GM11168 (cell line): Measurements from ENCODE around the gene GPR15.
"Not testable (repeated sequence)": the region's sequence is repeated elsewhere in the genome, so short reads cannot be mapped to it uniquely, and the experiment has no call there.

ENCODE experiments used
- in situ Hi-C: fragments of 300-500 bp; cut with MboI; formaldehyde crosslinking; loops from one replicate; pipeline ENCODE4 v1.12.0; 2022; ENCODE audit warnings: low sequenced_read_pairs; ENCODE audit not compliant: unreplicated experiment

GPR15 gene

DNA sequence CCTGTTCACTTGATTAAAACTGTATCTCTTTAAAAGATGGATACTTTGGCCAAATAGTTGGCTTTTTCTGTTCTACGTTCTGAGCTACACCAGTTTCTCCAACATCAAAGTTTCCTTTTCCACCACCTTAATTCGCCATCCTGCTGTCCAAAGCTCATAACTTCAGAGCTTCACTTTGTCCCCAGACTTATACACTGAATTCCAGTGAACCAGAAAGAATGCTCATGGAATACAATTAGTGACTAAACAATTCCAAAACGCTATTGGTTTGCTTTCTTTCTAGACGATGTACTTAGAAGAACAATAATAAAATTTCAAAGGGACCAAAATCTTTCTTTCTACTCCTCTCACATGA, 23.2 kb downstream of the GPR15 start:
- in situ Hi-C loops: no loop called here

DNA sequence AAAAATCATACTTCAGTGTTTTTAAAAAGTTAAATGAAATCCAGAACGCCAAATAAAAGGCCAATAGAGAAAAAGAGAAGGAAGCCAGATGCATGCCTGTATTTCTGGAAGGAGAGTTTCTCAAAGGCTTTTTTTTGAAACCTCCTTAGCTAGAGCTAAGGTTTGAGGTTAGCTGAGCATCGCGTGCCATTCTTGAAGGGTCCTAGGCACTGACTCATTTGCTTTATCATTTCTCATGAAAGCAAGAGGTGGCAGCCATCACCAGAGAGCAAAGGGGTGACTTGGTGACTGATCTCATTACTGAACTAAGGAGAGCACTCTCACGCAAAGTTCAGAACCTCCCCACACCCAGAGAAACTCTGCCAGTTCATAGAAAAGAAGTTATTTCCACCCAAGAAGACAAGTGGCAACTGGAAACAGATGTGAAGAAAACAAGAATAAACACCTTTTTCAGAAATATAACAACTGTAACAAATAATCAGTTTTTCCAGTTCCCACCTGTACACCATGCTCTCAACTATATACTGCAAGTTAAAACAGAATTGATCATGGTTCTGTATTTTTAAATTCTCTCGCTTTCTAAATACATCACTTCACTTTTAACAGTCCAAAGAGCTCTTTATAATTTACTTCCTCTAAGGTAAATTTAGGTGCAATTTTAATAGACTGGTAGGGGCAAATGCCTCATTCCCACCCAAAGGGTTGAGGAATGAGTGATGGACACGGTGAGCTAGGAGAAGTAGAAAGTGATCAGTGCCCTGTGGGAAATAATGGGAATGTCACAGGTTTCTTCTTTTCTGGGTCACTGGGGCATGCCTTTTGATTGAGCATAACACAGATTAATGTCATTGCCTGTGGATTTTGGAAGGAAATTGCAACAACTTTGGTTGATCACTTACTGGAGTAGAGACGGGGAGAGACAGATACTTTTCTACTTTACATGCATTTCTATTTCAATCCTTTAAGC, 24.7 kb downstream of the GPR15 start:
- in situ Hi-C loops: no loop called here

DNA sequence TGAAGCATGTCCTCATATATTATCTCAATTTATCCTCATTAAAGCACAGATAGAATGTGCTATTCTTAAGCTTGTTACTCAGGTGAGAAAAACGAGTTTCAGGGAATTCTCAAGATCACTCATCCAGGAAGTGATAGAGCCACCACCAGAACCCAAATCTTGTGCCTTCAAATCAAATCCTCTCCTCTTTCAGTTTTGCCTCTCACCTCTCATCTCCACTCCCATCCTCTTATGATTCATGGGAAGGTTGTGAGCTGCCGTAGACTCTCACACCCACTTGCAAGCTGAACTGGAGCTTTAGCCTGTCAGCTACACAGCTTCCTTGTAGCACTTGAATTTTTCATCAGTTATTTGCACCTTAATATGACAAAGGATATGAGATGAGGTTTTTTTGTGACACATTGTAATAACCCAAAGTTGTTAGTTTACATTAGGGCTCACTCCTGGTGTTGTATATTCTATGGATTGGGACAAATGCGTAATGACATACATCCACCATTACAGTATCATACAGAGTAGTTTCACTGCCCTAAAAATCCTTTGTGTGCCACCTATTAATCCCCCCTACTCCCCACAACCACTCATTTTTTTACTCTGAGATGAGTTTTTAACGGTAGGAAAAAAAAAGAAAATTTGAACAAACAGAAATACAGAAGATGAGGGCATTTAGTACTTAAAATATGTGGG, 25.7 kb downstream of the GPR15 start:
- in situ Hi-C loops: no loop called here

DNA sequence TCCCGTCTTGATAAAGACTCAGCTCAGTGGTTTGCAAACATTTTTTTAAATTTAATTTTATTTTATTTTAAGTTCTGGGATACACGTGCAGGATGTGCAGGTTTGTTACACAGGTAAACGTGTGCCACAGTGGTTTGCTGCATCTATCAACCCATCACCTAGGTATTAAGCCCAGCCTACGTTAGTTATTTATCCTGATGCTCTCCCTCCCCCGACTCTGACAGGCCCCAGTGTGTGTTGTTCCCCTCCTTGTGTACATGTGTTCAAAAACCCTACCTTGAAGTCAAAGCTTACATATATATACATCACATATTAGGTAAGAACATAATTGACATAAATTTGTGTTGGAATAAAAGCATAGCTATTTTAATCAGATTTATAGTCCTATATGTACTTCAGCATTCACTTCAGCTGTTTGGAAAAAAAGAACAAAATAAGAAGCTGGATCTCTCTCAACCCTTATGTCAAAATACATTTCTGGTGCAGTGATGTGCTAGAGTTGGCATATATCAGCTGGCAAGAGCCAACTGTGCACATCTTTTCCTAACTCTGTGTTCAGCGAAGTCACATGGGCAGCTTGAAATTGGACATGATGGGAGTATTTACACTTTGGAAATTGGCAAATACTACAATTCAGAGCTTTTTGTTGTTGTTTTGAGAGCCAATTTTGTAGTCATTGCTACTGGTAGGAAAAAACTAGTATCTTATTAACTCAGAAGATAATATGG, 26.5 kb downstream of the GPR15 start:
- in situ Hi-C loops: no loop called here

DNA sequence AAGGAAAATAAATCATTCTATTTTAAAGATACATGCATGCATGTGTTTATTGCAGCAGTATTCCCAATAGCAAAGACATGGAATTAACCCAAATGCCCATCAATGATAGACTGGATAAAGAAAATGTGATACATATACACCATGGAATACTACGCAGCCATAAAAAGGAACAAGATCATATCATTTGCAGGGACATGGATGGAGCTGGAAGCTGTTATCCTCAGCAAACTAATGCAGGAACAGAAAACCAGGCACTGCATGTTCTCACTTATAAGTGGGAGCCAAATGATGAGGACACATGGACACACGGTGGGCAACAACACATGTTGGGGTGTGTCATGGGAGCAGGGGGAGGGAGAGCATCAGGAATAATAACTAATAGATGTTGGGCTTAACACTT, 28.0 kb downstream of the GPR15 start:
- in situ Hi-C loops: not testable (repeated sequence)

DNA sequence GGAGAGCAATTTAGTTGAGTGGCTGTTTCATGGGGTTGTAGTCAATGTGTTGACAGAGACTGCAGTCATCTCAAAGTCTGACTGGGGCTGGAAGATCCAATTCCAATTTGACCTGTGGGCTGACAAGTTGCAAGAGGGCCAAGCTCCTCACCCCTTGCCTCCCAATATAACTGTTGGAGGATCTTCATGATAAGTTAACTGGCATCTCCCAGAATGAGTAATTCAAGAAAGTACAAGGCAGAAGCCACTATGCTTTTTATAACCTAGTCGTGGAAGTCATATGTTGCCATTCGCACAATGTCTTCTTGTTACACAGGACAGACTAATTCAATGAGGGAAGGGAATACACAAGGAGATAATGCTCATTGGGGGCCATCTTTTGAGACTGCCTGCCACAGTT, 29.1 kb downstream of the GPR15 start:
- in situ Hi-C loops: no loop called here

DNA sequence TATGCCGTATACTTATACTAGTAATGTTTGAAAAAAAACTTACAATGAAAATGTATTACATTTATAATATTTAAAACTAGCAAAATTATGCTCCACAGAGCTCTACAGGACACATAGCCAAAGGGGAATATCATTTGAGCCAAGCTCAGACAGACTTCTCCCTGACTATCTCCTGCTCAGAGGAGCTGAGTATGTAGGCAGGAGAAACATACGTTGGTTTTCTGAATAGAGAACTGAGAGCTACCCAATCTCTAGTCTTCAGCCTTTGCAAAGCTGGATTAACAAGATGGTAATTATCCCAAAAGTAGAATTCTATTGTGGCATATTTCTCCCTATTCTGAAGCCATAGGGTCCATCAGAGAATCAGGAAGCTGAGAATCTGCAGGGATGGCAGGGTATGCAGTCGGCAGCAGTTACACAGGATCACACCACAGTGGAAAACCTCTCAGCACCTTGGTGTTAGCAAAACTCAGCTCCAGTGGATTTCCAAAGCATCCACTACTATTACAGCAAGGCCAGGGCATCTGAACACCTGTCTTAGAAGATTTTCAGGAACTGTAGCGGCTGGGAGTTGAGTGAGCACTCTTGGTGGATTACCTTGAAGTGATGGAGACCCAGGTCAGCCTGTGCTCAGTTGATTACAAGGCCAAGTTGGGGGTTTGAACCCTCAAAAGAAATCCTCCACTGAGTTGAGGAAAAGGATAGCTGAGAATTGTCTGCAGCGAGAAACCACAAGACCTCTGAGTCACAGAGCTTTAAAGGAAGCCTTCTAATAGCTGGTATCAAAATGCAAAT, 30.1 kb downstream of the GPR15 start:
- in situ Hi-C loops: no loop called here

DNA sequence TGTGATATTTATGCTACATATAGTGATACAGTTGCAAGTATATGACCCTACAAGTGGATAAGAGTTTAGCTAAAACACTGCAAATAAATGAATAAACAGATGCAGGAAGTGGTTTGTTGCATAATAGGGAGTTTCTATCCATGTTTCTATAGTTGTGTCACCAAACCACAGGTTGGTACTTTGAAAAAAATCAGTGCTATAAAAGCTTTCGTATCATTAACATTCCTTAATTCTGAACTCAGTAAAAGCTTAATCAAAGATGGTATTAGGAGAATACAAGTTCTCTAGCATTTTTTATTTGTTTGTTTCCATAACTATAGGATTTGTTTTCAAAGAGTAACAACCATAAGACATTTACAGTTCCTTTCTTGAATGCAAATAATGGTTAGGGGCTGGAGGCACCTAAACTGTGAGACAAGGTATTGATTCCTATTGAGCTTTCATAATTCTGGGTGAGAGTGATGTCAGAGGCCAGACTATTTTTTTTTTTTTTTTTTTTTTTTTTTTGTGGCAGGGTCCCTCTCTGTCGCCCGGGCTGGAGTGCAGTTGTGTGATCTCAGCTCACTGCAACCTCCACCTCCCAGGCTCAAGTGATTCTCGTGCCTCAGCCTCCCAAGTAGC, 32.0 kb downstream of the GPR15 start:
- in situ Hi-C loops: no loop called here

DNA sequence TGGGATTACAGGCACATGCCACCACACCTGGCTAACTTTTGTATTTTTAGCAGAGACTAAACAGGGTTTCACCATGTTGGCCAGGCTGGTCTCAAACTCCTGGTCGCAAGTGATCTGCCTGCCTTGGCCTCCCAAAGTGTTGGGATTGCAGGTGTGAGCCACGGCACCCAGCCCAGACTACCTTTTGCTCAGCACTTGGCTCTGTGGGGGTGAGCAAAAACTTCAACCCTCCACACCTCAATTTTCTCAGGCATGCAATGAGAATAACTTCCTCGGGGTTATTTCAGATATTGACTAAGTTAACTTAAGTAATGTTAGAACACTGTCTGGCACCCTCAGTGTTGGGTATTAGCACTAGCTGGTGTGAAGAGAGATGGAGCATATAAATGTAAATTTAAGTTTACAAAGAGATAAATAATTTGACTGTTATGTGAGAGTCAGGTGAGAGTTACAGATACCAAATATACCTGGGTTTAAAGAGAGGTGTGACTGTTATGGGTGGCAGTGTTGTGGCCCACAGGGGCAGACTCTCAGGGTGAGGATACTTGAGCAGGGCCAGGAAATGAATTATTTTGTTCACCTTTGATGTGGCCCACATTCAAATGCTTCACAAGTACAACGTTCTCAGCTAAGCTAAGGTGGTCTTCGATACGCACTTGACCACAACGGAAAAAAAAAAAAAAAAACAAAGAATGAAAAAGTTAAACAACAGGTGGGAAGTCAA, 32.7 kb downstream of the GPR15 start:
- in situ Hi-C loops: no loop called here

DNA sequence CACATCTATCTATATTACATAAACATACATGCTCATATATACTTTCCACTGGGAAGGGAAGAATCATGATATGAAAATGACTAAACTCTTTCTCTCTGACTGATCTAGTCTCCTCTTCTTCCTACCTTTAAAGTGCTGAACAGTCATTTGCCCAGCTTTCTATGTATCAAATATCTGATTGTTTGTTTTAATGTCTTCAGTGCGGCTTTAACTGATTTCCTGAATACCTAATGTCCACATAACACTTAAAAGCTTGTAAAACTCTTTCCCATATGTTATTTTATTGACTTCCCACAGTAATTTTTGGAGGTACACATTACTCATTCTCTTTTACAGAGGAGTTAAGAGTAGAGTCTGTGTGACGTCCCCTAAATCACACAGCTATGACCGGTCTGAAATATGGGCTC, 33.5 kb downstream of the GPR15 start:
- in situ Hi-C loops: no loop called here

DNA sequence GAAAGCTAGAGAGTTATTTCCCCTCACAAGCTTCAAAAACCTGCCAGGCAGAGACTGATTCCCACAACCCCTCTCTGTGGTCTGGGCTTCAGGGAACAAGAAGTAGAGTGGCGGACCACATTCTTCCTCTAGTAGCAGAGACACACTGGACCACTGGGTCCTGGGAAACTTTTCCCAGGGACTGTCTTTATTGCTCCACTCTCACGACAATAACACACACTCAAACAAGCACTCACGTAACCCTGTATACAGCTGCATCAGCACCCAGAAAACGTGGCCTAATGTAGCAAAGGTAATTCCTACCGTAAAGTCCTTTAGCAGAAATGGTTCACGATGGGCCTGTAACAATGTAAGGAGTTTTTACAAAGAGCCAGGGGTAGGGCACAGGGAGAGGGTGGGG, 34.1 kb downstream of the GPR15 start:
- in situ Hi-C loops: no loop called here

DNA sequence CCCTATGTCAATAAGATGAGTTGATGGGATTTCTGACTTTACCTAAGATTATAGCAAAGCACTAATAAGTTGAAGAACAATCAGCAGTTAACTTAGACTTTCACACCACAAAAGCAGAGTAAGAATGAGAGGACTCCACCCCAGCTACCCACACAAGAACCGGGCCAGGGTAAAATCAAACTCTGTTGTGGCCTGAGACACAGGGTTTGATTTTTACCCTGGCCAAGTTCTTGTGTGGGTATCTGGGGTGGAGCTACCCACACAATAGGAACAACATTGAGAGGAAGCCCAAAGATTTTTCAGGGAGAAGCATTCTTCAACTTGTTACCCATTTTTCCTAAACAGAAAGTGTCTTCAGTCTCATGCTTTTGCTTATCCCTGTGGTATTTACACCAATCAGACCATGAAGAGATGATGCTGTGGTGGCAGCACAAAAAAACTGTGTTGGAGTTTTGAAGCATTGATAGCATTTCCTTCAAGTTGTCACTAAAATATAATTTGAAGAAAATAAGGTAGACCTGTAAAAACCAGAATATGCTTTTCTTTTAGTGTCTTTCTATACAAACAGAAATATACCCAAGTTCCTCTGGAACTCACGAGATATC, 36.0 kb downstream of the GPR15 start:
- in situ Hi-C loops: no loop called here

DNA sequence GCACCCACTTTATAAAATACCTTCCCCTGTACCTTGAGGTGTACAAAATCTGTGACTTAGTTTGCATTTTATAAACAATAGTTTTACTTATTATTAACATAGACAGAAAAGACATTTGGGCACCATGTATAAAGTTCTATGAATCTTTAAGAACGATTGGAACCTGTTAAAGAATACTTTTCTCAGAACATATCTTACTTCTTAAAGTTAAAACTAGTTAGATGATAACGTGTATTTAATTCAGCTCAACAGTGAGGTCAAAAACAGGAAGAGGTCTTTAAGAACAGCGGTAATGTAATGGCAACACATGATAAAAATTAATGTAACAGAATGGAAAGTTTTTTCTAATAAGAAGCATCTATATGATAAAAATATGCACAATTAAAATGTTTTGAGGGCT, 36.6 kb downstream of the GPR15 start:
- in situ Hi-C loops: no loop called here

DNA sequence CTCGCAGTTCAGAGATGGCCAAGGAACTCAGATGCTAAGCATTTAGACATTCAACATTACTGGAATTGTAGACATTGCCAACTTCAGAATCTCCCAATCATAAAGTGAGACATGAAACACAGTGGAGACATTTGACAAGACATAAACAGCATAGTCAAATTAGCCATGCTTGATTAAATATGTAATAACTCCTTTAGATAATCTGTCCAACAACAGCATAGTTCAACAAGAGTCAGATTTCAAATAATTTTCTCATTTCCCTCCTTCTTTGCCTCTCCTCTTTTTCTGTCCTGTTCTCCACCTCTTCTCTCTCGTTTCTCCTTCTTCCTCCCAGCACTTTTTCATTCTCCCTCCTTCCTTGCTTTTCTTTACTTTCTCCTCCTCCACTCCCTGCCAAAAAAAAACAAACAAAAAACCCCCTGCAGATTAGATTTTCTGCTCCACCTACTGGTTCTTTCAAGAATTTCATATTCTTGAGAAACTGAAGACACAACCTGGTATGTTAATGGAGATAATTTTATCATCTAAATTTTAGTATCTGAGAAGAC, 41.5 kb downstream of the GPR15 start:
- in situ Hi-C loops: loop anchor here (5.0 kb wide), 1 partner anchor 46 kb away; no protein-coding TSS in a partner anchor

DNA sequence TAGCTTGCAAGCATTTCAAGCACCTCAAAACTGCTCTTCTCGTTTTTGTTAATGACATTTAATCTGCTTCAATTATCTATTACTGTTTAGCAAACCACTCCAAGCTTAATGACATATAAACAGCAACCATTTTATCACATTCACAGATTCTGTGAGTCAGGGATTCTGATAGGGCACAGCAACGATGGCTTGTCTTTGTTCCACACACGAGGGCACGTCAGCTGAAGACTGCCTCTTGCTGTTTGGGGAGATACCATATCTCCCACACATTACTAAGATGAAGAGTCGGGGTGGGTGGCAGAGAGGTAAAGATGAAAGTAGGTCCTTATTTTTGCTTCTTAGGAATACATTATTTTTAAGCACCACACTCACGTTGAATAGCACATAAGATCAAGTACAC, 42.4 kb downstream of the GPR15 start:
- in situ Hi-C loops: loop anchor here (5.0 kb wide), 1 partner anchor 47 kb away; no protein-coding TSS in a partner anchor

DNA sequence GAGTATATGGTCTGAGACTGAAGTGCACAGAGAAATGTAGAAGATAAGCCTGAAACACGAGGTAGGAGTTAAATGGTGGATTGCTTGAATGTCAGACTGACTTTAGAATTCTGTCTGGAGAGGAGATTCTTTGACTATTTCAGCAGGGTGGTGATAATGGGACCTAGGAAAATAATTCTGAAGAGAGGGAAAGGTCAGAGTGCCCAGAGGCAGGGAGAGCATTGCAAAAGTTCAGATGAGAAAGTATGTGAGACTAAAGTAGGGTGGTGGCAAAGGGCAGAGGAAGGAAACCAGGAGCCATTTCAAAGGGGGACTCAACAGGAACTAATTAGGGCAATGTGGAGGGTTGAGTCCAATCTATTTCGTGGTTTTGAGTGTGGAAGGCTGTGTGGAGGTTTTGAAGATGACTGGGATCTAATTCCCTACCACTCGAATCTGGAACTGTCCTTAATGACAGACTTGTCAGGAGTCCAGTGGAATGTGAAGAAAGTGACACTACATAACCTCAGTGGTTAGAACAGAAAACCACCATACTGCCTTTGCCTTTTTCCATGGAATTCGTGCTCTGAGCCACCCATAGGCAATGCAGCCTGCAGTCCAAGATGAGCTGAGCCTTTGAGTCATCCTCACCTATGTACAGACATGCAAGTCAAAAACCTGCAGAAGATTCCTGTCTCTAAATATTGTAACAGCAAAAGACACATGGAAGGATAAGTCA, 45.6 kb downstream of the GPR15 start:
- in situ Hi-C loops: loop anchor here (25.0 kb wide), 2 partner anchors 240 to 540 kb away; partner anchors contain the start of gene GABRR3
